DMS 273 (cell line): ENCODE measurements around the gene APOL4.
"Not testable (repeated sequence)": the region's sequence is repeated elsewhere in the genome, so short reads cannot be mapped to it uniquely, and the experiment has no call there.

ENCODE experiments used
- DNase-seq: peaks from one replicate; lab custom pipeline; 2025; ENCODE audit not compliant: unreplicated experiment; lab: John Stamatoyannopoulos, UW

The APOL4 gene

GRCh38 chr22:36187862-36188261 is 13.7 kb downstream of the APOL4 start:
- DNase-seq: not testable (repeated sequence)

DNA sequence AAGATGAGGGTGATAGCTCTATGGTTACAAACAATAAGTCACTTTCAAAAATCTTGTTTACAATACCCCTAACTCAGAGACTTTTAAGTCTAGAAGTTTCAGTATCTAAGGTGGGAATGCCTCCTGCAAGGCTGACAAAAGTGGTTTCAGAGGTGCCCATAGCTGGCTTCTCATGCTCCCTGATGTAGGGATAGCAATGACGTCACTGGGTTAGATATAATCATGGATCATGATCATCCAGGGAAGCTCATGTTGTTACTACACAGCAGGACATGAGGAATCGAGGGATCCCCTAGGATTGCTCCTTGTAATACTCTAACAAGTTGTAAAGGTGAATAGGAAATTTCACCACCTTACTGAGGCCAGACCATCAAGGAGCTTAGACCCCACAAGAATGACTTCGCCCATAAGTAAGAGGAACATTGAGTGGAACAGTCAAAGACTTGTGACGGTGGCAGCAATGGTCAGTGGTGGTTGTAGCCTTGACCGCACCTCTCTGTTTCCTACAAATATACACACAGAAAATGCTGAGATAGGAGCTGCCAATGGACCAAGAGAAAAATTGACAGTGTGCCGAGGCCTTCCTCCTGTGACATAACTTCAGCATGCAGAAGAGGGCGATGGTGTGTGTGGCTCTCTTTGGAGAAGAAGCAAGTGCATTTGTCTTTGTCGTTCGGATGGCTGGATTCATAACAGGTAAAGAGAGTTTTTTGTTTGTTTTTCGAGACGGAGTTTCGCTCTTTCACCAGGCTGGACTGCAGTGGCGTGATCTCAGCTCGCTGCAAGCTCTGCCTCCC is 15.6 kb downstream of the APOL4 start:
- DNase-seq: no peak

DNA sequence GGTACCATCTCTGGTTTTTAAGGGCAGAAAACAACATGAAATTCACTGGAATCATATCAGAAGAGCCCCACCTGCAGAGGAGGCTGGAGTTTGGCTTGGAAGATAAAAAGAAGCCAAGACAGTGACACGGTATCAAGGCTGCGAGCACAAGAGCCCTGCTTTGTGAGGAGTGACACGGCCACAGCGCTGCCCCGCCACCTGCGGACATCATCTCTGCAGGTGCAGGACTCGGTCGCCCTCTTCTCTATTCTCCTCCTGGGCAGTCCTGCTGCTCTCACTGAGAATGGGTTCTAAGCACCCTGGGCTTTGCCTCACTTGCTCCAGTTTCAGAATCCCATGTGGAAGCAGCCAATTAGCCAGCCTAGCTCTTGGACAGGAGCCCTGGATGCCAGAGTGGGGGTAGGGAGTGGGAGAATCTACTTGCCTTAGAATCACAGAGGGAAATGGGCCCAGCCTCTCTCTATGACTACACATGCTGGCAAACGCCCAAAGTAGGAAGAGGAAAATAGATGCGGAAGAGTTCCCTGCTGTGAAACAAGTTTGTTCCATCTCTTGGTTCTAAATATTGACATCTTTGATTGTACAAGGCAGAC is 17.1 kb downstream of the APOL4 start:
- no peak for DNase-seq

DNA sequence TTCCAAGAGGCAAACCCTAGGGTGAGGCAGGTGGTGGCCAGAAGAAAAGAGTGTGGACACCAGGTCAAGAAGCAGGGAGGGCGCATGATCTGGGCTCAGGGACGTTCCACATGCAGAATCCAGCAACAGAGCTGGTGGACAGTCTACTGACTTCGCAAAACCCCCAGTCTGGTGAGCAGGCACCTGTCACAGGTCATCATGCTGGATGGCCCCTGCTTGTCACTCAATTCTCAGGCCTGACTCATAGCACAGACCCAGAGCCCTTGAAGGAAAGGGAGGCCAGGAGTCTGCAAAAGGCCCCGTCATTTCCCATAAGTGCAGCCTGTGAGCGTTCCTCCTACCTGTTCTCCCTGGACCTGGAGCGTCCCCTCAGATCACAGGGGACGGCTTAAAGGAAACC is 18.2 kb downstream of the APOL4 start:
- no peak for DNase-seq

GRCh38 chr22:36182857-36183256 is 18.8 kb downstream of the APOL4 start:
- DNase-seq: no peak

- DNase-seq: no peak
Observed at GRCh38 chr22:36182056-36182455, 19.6 kb downstream of the APOL4 start.

DNA sequence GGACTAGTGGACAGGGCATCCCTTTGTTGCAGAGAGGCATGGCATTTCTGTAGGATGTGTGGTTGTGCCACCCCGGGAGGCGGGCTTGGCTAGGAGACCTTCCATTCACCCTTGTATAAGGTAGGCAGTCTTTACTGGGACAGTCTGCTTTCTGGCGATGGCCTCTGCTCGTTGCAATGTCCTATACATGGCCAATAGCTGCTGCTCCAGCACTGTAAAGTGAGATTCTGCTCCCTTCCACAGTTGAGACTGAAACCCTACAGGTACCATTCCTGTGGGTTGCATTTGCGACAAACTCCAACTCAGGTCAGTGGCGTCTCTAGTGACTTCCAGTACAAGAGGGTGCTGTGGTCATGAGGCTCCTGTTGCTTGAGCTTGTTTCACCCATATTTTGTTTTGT is 20.7 kb downstream of the APOL4 start:
- DNase-seq: no peak

DNA sequence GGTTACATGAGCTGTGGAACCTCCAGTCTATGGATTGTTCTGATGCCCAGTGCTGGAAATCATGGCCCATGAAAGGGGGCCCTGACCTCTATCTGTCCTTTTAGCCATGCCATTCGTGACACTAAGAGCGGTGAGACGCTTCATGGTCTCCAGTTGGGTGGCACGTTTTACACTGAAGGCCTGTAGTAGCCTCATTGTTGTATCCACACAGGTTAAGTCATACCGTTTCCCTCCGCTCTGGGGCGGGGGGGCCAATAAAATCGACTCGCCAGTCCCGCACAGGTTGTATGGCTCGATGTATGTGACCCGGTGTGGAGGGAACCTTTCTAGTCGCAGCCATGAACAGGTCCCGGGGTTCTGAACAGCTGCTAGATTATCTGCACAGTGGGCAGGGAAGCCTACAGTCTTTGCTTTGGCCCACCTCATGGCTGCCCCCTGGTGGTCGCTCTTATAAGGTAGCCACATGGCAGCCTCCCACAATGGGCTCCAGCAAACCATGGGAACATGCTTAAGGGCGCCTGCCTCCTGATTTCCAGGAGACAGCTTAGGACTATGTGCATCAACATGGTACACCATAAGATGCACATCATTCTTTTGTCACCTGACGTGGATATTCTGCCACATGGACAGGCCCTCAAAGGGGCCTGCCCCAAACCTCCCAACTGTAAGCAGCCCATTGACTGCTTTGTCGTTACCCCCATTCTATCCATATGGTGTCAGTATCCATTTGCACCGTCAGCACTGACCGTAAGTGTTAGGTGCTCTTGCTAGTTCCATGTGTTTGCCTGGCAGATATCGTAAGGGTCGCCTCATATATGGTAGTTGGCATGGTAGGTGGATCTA is 21.4 kb downstream of the APOL4 start:
- peak; percentile 71 for DNase-seq

- DNase-seq: no peak
Observed at GRCh38 chr22:36177160-36177559, 24.4 kb downstream of the APOL4 start.

DNA sequence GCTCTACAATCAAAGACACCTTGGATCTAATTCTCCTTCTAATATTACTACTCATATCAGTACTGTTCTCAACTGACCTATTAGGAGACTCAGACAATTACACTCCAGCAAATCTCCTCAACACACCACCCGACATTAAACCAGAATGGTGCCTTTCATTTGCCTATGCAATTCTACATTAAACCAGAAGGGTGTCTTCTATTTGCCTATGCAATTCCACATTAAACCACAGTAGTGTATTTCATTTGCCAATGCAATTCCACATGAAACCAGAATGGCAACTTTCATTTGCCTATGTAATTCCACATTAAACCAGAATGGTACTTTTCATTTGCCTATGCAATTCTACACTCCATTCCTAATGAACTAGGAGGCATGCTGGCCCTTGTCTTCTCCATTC is 25.7 kb downstream of the APOL4 start:
- DNase-seq: peak; percentile 5

GRCh38 chr22:36171941-36172340 is 29.7 kb downstream of the APOL4 start:
- no peak for DNase-seq

DNA sequence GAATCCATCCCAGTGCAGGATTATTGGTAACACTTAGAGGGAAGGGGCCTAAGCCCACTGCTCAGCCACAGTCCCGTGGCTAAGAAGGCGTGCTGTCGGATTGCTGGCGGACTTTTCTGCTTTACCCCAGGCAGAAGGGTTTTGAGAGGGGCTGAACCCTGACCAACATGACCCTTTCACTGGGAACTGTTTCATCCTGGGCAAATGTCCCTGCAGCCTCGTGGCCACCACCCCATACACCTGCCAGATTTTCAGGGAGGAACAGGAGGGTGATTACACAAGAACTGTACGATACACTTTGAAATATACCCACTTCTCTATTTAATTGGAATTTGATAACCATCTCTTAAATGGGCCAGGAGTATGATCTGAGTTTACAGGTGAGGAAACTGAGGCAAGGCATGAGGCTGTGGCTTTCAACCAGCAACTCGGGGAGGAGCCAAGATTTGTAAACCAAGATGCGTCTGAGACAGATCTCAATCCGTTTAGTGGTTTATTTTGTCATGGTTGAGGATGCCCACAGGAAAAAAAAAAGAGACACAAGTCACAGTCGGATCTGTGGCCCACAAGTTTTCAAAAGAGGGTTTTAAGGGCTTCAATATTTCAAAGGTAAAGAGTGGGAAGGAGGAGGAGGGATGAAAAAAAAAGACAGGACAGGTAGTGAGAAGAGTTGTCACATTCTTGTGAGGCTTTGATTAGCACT is 34.9 kb downstream of the APOL4 start:
- DNase-seq: no peak

DNA sequence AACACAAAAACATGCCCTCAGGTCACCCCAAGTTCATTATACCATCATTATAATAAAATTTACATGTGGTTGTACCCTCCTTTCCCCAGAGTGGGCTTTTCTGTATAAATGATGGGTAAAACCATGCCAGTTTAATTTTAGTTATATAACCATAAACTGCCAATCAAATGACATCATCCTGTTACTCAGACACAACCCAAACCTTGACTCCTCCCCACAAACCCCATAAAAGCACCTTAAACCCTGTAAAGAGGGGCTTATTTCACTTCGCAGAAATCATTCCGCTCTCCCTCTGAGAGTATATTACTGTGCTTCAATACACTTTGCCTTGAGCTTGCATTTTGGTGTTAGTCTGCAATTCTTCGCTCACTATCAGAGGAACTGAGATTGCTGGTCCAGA is 35.5 kb downstream of the APOL4 start:
- DNase-seq: no peak

GRCh38 chr22:36165141-36165540 is 36.5 kb downstream of the APOL4 start:
- DNase-seq: no peak

DNA sequence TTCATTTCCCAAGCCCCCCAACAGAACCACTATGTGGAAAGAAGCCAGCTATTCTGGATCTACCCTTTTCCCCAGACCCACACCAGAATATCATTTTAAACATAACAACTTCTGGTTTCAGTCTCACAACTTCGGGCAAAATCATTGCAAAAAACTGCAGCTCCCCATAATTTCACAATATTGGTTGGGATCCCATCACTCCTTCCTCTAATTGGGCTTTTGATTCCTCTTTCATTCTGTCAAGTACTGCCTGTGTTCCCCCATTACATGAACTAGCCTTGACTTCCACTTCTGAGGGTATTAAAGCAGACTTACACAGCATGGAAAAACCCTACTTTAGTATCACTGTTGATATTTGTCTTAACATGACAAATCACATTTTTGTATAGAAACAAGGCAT is 37.0 kb downstream of the APOL4 start:
- DNase-seq: no peak

GRCh38 chr22:36163497-36163896 is 38.1 kb downstream of the APOL4 start:
- DNase-seq: no peak

GRCh38 chr22:36162127-36163034 is 39.2 kb downstream of the APOL4 start:
- DNase-seq: no peak

DNA sequence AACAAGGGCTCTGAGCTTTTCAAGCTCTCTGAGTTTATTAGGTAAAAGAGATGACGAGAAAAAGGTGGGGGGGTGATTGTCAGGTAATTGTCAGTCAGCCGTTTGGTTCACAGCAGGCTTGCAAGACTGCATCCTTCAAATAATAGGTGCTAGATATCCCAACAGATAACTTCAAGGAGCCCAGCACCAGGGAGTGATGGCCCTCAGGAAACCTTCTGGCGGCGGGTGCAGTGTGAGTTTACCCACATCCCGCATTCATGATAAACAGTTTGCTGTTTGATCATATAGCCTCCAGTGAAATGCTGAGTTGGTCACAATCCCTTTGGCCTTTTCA is 39.8 kb downstream of the APOL4 start:
- not testable (repeated sequence) for DNase-seq

- no peak for DNase-seq
Observed at GRCh38 chr22:36160499-36160942, 41.1 kb downstream of the APOL4 start, which contains the start of gene APOL3. Gene APOL3, minus strand, starts transcription at chr22:36160755. Its CDS starts 11,700 bp downstream, at chr22:36149055.
